Heart right ventricle (tissue), 12 donors: Measurements from ENCODE around the gene COX6A2. TPM values are rescaled to one million over a fixed set of nuclear protein-coding genes. Genes with fewer than 3 reads are reported as not detected.

Experiments used
- polyA plus RNA-seq, 2 donors: library from polyadenylated mRNA; stranded (reverse); fragments of 200-250 nt; gene quantifications; one replicate each; pipeline ENCODE4 v1.2.3, GENCODE V29; 2013
- total RNA-seq, 10 donors: library from RNA; stranded (reverse); fragmentation: NEBNext Ultra II Directional in 3 of 10; extraction: Animal tissue kit (Norgen Biotek cat#: 25700) in 3 of 10; gene quantifications; one replicate each; pipeline versions ENCODE4 v1.2.1 to v1.2.4, GENCODE V29; 2021 to 2023
- donor health status: ischemic (EF 13 %, LVEDD 7.1; RV severe dilation, severe dysfunction).
- donor health status: healthy with polysubstance abuse.
- donor health status: DM: no; HTN: yes; CAD: no.
- donor health status: DM: no; HTN: no; CAD: no.
- donor health status: ischemic (EF 25% LVEDD 6.9; RV normal size, moderate dysfunction).
- donor health status: ischemic (EF 25% LVEDD 5.7; RV mildly dilated, moderate dysfunction).
- donor health status: healthy.
- donor health status: nonischemic (EF 11% LVEDD 7.7; RV severe dilation, severe dysfunction).
- donor health status: DM: yes; HTN: yes; CAD: no.
- donor health status: PGD.
- donor health status: ischemic (EF 29% LVEDD 5.4; RV normal size, mild dysfunction).
- donor health status: nonischemic (EF 23%, LVEDD 6.1; RV moderate dilation, normal function).

The COX6A2 gene
- total and polyA plus RNA-seq, 12 donors: 615 to 9,450 (median 1,411) TPM

Other genes starting within 250 kb of the COX6A2 start
- gene FUS, start 248.2 kb downstream of the COX6A2 start, total RNA-seq: 100 to 1,000 TPM; 127 to 174 (median 140) TPM
- 100 to 1,000 TPM; 116 to 240 TPM for gene FUS, start 248.2 kb downstream of the COX6A2 start, polyA plus RNA-seq
- 10 to 100 TPM in 2 of 10 donors, 1 to 10 TPM in 8; 1.7 to 26.1 (median 2.8) TPM for gene PYCARD, start 225.6 kb downstream of the COX6A2 start, total RNA-seq
- 10 to 100 TPM in 1 of 2 donors, 1 to 10 TPM in 1; 8.3 to 13.9 TPM for gene PYCARD, start 225.6 kb downstream of the COX6A2 start, polyA plus RNA-seq
- 1 to 10 TPM in 6 of 10 donors, under 1 TPM in 4; 0.61 to 4.8 (median 1.2) TPM for gene TRIM72, start 214.2 kb downstream of the COX6A2 start, total RNA-seq
- 1 to 10 TPM in 1 of 2 donors, under 1 TPM in 1; 0.51 to 1.2 TPM for gene TRIM72, start 214.2 kb downstream of the COX6A2 start, polyA plus RNA-seq
- gene PYDC1, start 211.2 kb downstream of the COX6A2 start, total RNA-seq: not detected
- gene PYDC1, start 211.2 kb downstream of the COX6A2 start, polyA plus RNA-seq: not detected
- 10 to 100 TPM in 2 of 10 donors, 1 to 10 TPM in 8; 1.2 to 24.1 (median 3.2) TPM for gene ITGAM, start 168.4 kb downstream of the COX6A2 start, total RNA-seq
- gene ITGAM, start 168.4 kb downstream of the COX6A2 start, polyA plus RNA-seq: 1 to 10 TPM; 1.8 to 3.4 TPM
- 10 to 100 TPM in 1 of 10 donors, 1 to 10 TPM in 7, under 1 TPM in 2; 0.79 to 18.5 (median 2.2) TPM for gene ITGAX, start 73.2 kb downstream of the COX6A2 start, total RNA-seq
- 1 to 10 TPM; 1.3 to 1.6 TPM for gene ITGAX, start 73.2 kb downstream of the COX6A2 start, polyA plus RNA-seq
- gene ITGAD, start 35.0 kb downstream of the COX6A2 start, total RNA-seq: under 1 TPM in 1 of 10 donors, not detected in 9; 0.39 TPM
- gene ITGAD, start 35.0 kb downstream of the COX6A2 start, polyA plus RNA-seq: under 1 TPM in 1 of 2 donors, not detected in 1; 0.01 TPM
- gene ZNF843, start 14.4 kb upstream of the COX6A2 start, total RNA-seq: 1 to 10 TPM; 1.9 to 5.4 (median 2.7) TPM
- gene ZNF843, start 14.4 kb upstream of the COX6A2 start, polyA plus RNA-seq: 1 to 10 TPM in 1 of 2 donors, under 1 TPM in 1; 0.22 to 1.5 TPM
- gene ARMC5, start 31.1 kb upstream of the COX6A2 start, total RNA-seq: 1 to 10 TPM; 3.8 to 7.8 (median 6.4) TPM
- gene ARMC5, start 31.1 kb upstream of the COX6A2 start, polyA plus RNA-seq: 10 to 100 TPM in 1 of 2 donors, 1 to 10 TPM in 1; 8.4 to 11.9 TPM
- 10 to 100 TPM; 11.3 to 43.0 (median 16.7) TPM for gene TGFB1I1, start 43.8 kb upstream of the COX6A2 start, total RNA-seq
- gene TGFB1I1, start 43.8 kb upstream of the COX6A2 start, polyA plus RNA-seq: 10 to 100 TPM; 20.8 to 37.3 TPM
- not detected for gene SLC5A2, start 54.8 kb upstream of the COX6A2 start, total RNA-seq
- 1 to 10 TPM in 1 of 2 donors, under 1 TPM in 1; 0.77 to 1.9 TPM for gene SLC5A2, start 54.8 kb upstream of the COX6A2 start, polyA plus RNA-seq
- 10 to 100 TPM; 21.9 to 28.0 (median 24.4) TPM for gene RUSF1, start 80.0 kb upstream of the COX6A2 start, total RNA-seq
- gene RUSF1, start 80.0 kb upstream of the COX6A2 start, polyA plus RNA-seq: 10 to 100 TPM; 31.9 to 44.4 TPM
- gene AHSP, start 99.5 kb upstream of the COX6A2 start, total RNA-seq: not detected
- gene AHSP, start 99.5 kb upstream of the COX6A2 start, polyA plus RNA-seq: not detected